HEK293T (cell line): ENCODE data around the gene SCNM1.

Source experiments
- CTCF ChIA-PET: fragments of 350-600 bp; formaldehyde crosslinking; extraction: SDS; loops from one replicate; lab custom pipeline; 2021; ENCODE audit warnings: antibody characterized with exemption, inconsistent platforms; lab: Yijun Ruan, JAX
- POLR2A ChIA-PET: fragments of 350-600 bp; formaldehyde crosslinking; extraction: SDS; loops from one replicate; lab custom pipeline; 2020; ENCODE audit warnings: antibody characterized with exemption, inconsistent platforms; lab: Yijun Ruan, JAX
- DNase-seq: peaks from one replicate; pipeline ENCODE4 v3.0.0; 2012; ENCODE audit warnings: mixed read lengths; ENCODE audit errors: extremely low spot score
- ARNT ChIP-seq: fragments of 450-650 bp; IDR thresholded peaks from 2 replicates; pipeline ENCODE4 v1.6.1; 2017; ENCODE audit warnings: mild to moderate bottlenecking
- BHLHE40 ChIP-seq: fragments of 450-650 bp; IDR thresholded peaks from 2 replicates; pipeline ENCODE4 v1.6.1; 2016; ENCODE audit warnings: mild to moderate bottlenecking, moderate library complexity, borderline replicate concordance
- CTBP1 ChIP-seq: fragments of 450-650 bp; IDR thresholded peaks from 2 replicates; pipeline ENCODE4 v1.6.1; 2016; ENCODE audit warnings: borderline replicate concordance
- ELF4 ChIP-seq: fragments of 450-650 bp; IDR thresholded peaks from 2 replicates; pipeline ENCODE4 v1.6.1; 2017; ENCODE audit warnings: antibody characterized with exemption
- FOXA1 ChIP-seq: fragments of 450-650 bp; IDR thresholded peaks from 2 replicates; pipeline ENCODE4 v1.6.1; 2016; ENCODE audit warnings: mild to moderate bottlenecking
- FOXK2 ChIP-seq: fragments of 450-650 bp; IDR thresholded peaks from 2 replicates; pipeline ENCODE4 v1.6.1; 2016; ENCODE audit warnings: mild to moderate bottlenecking
- FOXM1 ChIP-seq: fragments of 450-650 bp; IDR thresholded peaks from 2 replicates; pipeline ENCODE4 v1.6.1; 2017; ENCODE audit warnings: mild to moderate bottlenecking, borderline replicate concordance
- HDGF ChIP-seq: fragments of 450-650 bp; IDR thresholded peaks from 2 replicates; pipeline ENCODE4 v1.6.1; 2017; ENCODE audit warnings: antibody characterized with exemption, borderline replicate concordance
- L3MBTL2 ChIP-seq: fragments of 450-650 bp; conservative IDR thresholded peaks from 2 replicates; pipeline ENCODE4 v1.6.1; 2016; ENCODE audit warnings: mild to moderate bottlenecking
- LEF1 ChIP-seq: fragments of 450-650 bp; IDR thresholded peaks from 2 replicates; pipeline ENCODE4 v1.6.1; 2017; ENCODE audit warnings: mild to moderate bottlenecking, borderline replicate concordance
- NFRKB ChIP-seq: fragments of 450-650 bp; IDR thresholded peaks from 2 replicates; pipeline ENCODE4 v1.6.1; 2016; ENCODE audit warnings: mild to moderate bottlenecking, moderate library complexity
- SP1 ChIP-seq: fragments of 450-650 bp; IDR thresholded peaks from 2 replicates; pipeline ENCODE4 v1.6.1; 2017
- SUZ12 ChIP-seq: fragments of 450-650 bp; IDR thresholded peaks from 2 replicates; pipeline ENCODE4 v1.6.1; 2016; ENCODE audit warnings: mild to moderate bottlenecking
- TARDBP ChIP-seq: fragments of 450-650 bp; IDR thresholded peaks from 2 replicates; pipeline ENCODE4 v1.6.1; 2016
- ZNF384 ChIP-seq: fragments of 450-650 bp; IDR thresholded peaks from 2 replicates; pipeline ENCODE4 v1.6.1; 2016
- TF ChIP-seq, protein P1 (sequence below): fragments of 450-650 bp; IDR thresholded peaks from 2 replicates; pipeline ENCODE4 v1.6.1; 2016

The SCNM1 gene

DNA sequence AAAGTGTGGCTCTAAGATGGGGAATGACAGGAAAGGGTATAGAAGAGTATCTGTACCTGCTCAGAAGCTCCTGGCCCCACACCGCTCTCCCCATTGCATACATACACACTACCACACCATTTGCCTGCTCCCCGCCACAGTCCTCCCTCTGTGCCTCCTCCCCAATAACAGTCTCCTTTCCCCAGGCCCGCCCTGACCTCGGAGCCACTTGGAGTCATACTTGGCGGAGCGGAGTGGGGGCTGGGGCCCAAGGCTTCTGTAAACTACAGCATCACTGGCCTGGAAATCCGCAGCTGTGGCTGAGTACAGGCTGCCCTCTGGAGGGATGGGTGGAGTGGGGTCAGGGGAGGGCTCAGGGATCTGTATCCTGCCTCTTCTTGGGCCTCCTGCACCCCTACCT, 28.2 kb upstream of the SCNM1 start:
- TF ChIP-seq ZNF384, result no peak
- TF ChIP-seq ARNT, result no peak
- no peak for TF ChIP-seq FOXA1
- TF ChIP-seq BHLHE40, result no peak
- no peak for TF ChIP-seq NFRKB
- TF ChIP-seq ELF4, result no peak
- no peak for TF ChIP-seq FOXM1
- TF ChIP-seq CTBP1, result no peak
- TF ChIP-seq TARDBP, result no peak
- TF ChIP-seq LEF1, result no peak
- no peak for DNase-seq
- ChIA-PET POLR2A (no interaction called here), CTCF (no interaction called here)

DNA sequence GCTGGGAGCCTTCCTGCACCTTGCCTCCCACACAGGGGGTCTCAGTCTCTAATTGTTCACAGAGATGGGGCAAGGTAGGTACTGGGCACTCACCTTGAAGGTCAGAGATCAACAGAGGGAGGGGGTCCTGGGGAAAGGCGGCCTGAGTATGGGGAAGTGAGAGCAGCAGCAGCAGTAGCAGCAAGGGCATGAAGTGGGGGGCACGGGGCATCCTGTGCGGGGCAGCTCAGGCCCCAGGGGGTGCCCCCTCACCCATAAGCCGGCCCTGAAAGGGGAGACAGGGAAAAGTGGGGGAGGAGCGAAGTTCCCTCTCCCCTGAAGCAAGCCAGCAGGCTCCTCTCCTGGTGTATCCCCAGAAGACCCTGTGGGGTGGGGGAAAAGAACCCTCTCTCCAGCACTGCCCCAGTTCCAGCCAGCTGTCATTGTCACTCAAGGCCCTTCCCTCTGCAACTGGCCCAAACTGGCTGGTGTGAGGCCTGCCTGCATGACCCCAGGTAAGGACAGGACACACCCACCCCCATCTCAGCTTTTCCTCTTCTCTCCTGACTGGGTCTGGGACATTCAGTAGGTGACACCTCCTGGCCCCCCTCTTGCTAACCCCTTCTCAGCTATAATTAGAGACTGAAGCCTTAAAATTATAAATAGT, 23.4 kb upstream of the SCNM1 start:
- ChIA-PET POLR2A (no interaction called here), CTCF (interaction anchor here (0.6 kb wide), 1 partner anchor 42 kb away, joined by 6 read pairs; no protein-coding TSS in a partner anchor)
- TF ChIP-seq, protein P1, sequence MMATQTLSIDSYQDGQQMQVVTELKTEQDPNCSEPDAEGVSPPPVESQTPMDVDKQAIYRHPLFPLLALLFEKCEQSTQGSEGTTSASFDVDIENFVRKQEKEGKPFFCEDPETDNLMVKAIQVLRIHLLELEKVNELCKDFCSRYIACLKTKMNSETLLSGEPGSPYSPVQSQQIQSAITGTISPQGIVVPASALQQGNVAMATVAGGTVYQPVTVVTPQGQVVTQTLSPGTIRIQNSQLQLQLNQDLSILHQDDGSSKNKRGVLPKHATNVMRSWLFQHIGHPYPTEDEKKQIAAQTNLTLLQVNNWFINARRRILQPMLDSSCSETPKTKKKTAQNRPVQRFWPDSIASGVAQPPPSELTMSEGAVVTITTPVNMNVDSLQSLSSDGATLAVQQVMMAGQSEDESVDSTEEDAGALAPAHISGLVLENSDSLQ, result no peak
- TF ChIP-seq SP1, result no peak
- TF ChIP-seq ARNT, result no peak
- TF ChIP-seq L3MBTL2, result no peak
- no peak for TF ChIP-seq LEF1
- no peak for TF ChIP-seq FOXK2
- no peak for TF ChIP-seq FOXM1
- no peak for TF ChIP-seq NFRKB
- no peak for TF ChIP-seq CTBP1
- no peak for TF ChIP-seq ZNF384
- DNase-seq, result no peak

DNA sequence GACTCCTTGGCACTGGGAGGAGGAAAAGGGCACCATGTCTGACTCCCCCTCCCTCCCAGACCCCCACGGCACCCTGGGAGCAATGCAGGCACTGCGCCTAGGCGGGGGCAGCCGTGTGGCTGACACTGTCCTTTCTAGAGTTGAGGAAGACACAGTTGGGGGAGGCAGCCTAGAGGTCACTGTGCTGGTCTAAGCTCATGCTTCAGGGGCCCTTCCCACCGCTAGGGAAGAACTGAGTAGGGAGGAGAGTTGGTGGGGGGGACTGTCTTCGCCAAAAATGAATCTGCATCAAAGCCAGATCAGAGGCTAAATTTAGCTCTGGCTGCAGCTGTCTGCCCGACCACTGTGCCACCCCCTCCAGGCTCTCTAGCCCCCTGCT, 22.9 kb upstream of the SCNM1 start:
- DNase-seq, result no peak
- TF ChIP-seq FOXK2 (no peak), ZNF384 (no peak), SP1 (no peak), HDGF (no peak), CTBP1 (no peak), NFRKB (no peak), SUZ12 (no peak), LEF1 (no peak), FOXA1 (no peak), ARNT (no peak), L3MBTL2 (no peak), FOXM1 (no peak), ELF4 (no peak), TARDBP (no peak)
- TF ChIP-seq, protein P1, result no peak
- ChIA-PET CTCF (interaction anchor here (0.6 kb wide), 1 partner anchor 13 kb away, joined by 4 read pairs; no protein-coding TSS in a partner anchor), POLR2A (no interaction called here)

DNA sequence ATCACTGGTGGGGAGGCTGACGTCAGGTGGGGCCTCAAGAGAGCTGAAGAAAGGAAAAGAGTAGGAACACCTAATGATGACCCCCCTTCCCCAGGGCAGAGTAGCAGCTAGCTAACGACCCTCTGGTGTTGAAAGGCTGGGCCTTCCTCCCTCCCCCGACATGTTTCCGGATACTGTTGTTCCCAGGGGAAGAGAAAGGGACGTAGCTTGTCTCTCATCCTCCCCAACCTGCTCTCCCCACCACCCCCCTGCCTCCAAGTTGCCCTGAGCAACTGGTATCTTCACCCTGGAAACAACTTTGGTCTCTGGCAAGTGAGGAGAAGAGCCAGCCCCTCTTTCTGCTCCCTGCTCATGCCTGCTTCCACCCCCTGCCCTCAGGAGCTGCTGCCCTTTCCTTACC, 22.0 kb upstream of the SCNM1 start:
- CTCF ChIA-PET, result interaction anchor here (0.8 kb wide), 1 partner anchor 45 kb away, joined by 3 read pairs; no protein-coding TSS in a partner anchor
- no peak for DNase-seq
- POLR2A ChIA-PET, result no interaction called here
- TF ChIP-seq FOXK2, result no peak
- no peak for TF ChIP-seq SUZ12
- no peak for TF ChIP-seq L3MBTL2
- no peak for TF ChIP-seq FOXM1
- TF ChIP-seq, protein P1, result no peak
- TF ChIP-seq ZNF384, result no peak
- TF ChIP-seq ARNT, result no peak
- TF ChIP-seq LEF1, result no peak

DNA sequence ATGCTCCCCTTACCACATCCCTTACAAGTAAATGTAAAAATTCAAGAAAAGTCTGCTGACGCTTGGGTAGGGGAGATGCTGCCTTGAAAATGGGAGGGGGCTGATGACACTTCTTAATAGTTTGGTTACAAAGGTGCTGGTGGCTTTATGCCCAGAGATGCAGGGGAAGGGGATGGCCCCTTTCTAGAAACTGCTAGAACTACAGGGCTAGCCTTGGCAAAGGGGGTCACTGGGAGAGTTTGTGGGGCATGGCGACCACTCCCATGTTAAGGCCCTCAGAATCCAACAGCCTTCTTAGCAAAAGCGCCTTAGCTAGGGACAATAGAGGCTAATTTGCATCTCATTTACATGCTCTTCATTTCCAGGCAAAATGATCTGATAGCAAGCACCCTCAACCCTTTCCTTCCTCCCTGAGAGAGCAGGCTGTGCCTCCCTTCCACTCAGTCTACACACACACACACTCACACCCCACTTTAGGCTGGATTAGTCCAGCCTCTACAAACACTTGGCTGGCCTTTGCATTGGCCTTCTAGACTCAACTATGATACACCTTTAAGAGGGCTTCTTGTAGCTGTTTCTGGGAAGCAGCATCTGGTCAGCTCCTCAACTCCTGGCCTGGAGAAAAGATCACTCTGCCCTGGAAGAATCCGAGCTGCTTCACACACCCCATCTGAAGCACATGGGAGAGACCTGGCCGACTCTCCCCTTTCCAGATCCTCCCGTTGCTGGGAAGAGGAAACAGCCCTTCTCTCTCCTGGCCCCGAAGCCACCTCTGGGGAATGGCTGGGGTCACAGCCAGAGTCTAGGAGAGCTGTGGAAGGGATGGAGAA, 21.3 kb upstream of the SCNM1 start:
- CTCF ChIA-PET, result interaction anchor here (0.8 to 1.4 kb wide), 2 partner anchors 11 to 45 kb away, joined by 3 to 4 read pairs; no protein-coding TSS in a partner anchor
- TF ChIP-seq ELF4, result no peak
- TF ChIP-seq L3MBTL2, result no peak
- TF ChIP-seq CTBP1, result no peak
- no peak for TF ChIP-seq NFRKB
- TF ChIP-seq LEF1, result no peak
- no peak for TF ChIP-seq SUZ12
- TF ChIP-seq HDGF, result no peak
- TF ChIP-seq ZNF384, result no peak
- TF ChIP-seq FOXA1, result no peak
- no peak for TF ChIP-seq FOXM1
- DNase-seq, result no peak
- POLR2A ChIA-PET, result interaction anchor here (1.0 kb wide), 1 partner anchor 9 kb away, joined by 3 read pairs; no protein-coding TSS in a partner anchor
